ENCODE measurements around the gene RAB21. TPM values are rescaled to one million over a fixed set of nuclear protein-coding genes. Genes with fewer than 3 reads are reported as not detected.
A peak's percentile ranks its signal among the peaks of the same experiment; 100 is the strongest.

RAB21 gene
- total and polyA plus RNA-seq, 2 of the 13 experiments (the other 11 are each of a cell fraction or from before 2014, with no cell fraction given) = 4.4 to 50.9 TPM

- in situ Hi-C loops (cut with HindIII; ENCODE audit: extremely low pct_ligation_motif_present, low pct_unique_long_range_greater_than_20kb) = no loop called here
- H3K36me3 ChIP-seq (replicated peaks in 1 of 2; ENCODE audit: control insufficient read depth in 1 of 2, insufficient read depth in 2 of 2, low read length in 2 of 2) = peaks cover 8 to 22% of the 10 kb centered on the region in 2 experiments
- H3K9me3 ChIP-seq (ENCODE audit: low read length) = no peaks in the 10 kb centered on the region
- POLR2A ChIA-PET = no interaction called here
- peak; percentile 20 for DNase-seq (ENCODE audit: low spot score)
- no peaks in the 10 kb centered on the region for H4K20me1 ChIP-seq (ENCODE audit: insufficient read depth, low read length)
- intact Hi-C loops (cut with micrococcal nuclease; ENCODE audit: unreplicated experiment) = loop anchor here (1.0 kb wide), 2 partner anchors 66 to 158 kb away; partner anchors contain the start of gene TPH2
- no peaks in the 10 kb centered on the region for H3K4me1 ChIP-seq (ENCODE audit: insufficient read depth, low read length)
- H3K4me3 ChIP-seq (replicated peaks in 1 of 3; ENCODE audit: insufficient read depth in 1 of 3, low read depth in 2 of 3, low read length in 3 of 3) = no peak overlapping the region
- no peak overlapping the region for H3K9ac ChIP-seq (ENCODE audit: insufficient read depth, low read depth, low read length)
- CTCF ChIA-PET (ENCODE audit: low intra/inter-chr PET ratio, low total read pairs) = interaction anchor here (1.6 to 1.7 kb wide), 2 partner anchors 66 to 158 kb away, joined by 5 to 9 read pairs; partner anchors contain the start of gene TPH2
- peak; percentile 18 for FAIRE-seq
- no peak overlapping the region for H3K27ac ChIP-seq (ENCODE audit: extremely low read length, insufficient read depth, low read length)
- no peaks in the 10 kb centered on the region for H3K79me2 ChIP-seq (ENCODE audit: insufficient read depth, low read length)
- no TSS peak for BruUV-seq (replicated peaks)
- H2AFZ ChIP-seq (ENCODE audit: low read length) = no peak overlapping the region
- no peak overlapping the region for H3K4me2 ChIP-seq (ENCODE audit: low read depth, low read length)
- peak; percentile 51; the same call in 1 of the 3 replicates for ATAC-seq
- no peaks in the 10 kb centered on the region for H3K27me3 ChIP-seq (ENCODE audit: control insufficient read depth in 1 of 2, insufficient read depth in 2 of 2, low read length in 2 of 2)
- 16% methylated on average over 3 of the region's 3 CpGs for WGBS (ENCODE audit: low lambda C conversion rate)
- TF ChIP-seq STAG1 (CRISPR knock-in tag; IDR thresholded peaks at IDR 0.05) = peak; percentile 71
- no peak for TF ChIP-seq THYN1 (CRISPR knock-in tag; IDR thresholded peaks at IDR 0.05; ENCODE audit: borderline replicate concordance, low read depth)
- no peak for TF ChIP-seq SIX4 (CRISPR knock-in tag; IDR thresholded peaks at IDR 0.05)
- TF ChIP-seq HNF1A (IDR thresholded peaks at IDR 0.05; ENCODE audit: low read depth) = no peak
- TF ChIP-seq HNF1A (CRISPR knock-in tag; IDR thresholded peaks at IDR 0.05; ENCODE audit: borderline replicate concordance) = no peak
- TF ChIP-seq ZNF704 (CRISPR knock-in tag; IDR thresholded peaks at IDR 0.05; ENCODE audit: borderline replicate concordance) = no peak
- no peak for TF ChIP-seq ZNF331 (CRISPR knock-in tag; IDR thresholded peaks at IDR 0.05)
- no peak for TF ChIP-seq ZNF576 (CRISPR knock-in tag; IDR thresholded peaks at IDR 0.05)
- no peak for TF ChIP-seq ZNF616 (CRISPR knock-in tag; IDR thresholded peaks at IDR 0.05; ENCODE audit: low read depth)
- TF ChIP-seq MBD4 (IDR thresholded peaks at IDR 0.05; ENCODE audit: borderline replicate concordance, low read length) = no peak
- TF ChIP-seq FOSL2 (CRISPR knock-in tag; IDR thresholded peaks at IDR 0.05) = no peak
- TF ChIP-seq TFDP1 (CRISPR knock-in tag; IDR thresholded peaks at IDR 0.05; ENCODE audit: borderline replicate concordance) = no peak
- no peak for TF ChIP-seq MYPOP (CRISPR knock-in tag; IDR thresholded peaks at IDR 0.05)
- no peak for TF ChIP-seq ZNF460 (CRISPR knock-in tag; IDR thresholded peaks at IDR 0.05; ENCODE audit: borderline replicate concordance)
- TF ChIP-seq SMC3 (IDR thresholded peaks at IDR 0.05; ENCODE audit: low read length) = peak; percentile 52; the same call in 1 of the 2 replicates
- no peak for TF ChIP-seq FIP1L1 (IDR thresholded peaks at IDR 0.05; ENCODE audit: borderline replicate concordance, insufficient read depth, low read depth, low read length)
- no peak for TF ChIP-seq SRY (CRISPR knock-in tag; IDR thresholded peaks at IDR 0.05)
These were observed 25.7 kb downstream of the RAB21 start for GRCh38 chr12:71780237-71780822.

Measured in HepG2 (cell line).